ENCODE measurements around the gene MFSD11. TPM values are rescaled to one million over a fixed set of nuclear protein-coding genes. Genes with fewer than 3 reads are reported as not detected.

Gene MFSD11
- total RNA-seq, 2 experiments from 2014 or later: 25.5 to 29.4 TPM

- no peaks in the 10 kb centered on the region for H3K36me3 Mint-ChIP-seq (ENCODE audit: low read depth)
- no peaks in the 10 kb centered on the region for H3K27me3 Mint-ChIP-seq
- no peak overlapping the region for H3K4me3 Mint-ChIP-seq
- no peak for DNase-seq
- H3K36me3 ChIP-seq (ENCODE audit: insufficient read depth, low read length): no peaks in the 10 kb centered on the region
- no peaks in the 10 kb centered on the region for H3K4me1 ChIP-seq (ENCODE audit: insufficient read depth, low read length)
- no peaks in the 10 kb centered on the region for H3K9me3 Mint-ChIP-seq
- H3K27me3 ChIP-seq (ENCODE audit: control insufficient read depth in 1 of 2, insufficient read depth in 2 of 2, low read length in 2 of 2): no peaks in the 10 kb centered on the region
- ChIA-PET POLR2A (interaction anchor here (1.0 kb wide), 1 partner anchor 20 kb away, joined by 4 read pairs; no protein-coding TSS in a partner anchor), CTCF (interaction anchor here (0.9 kb wide), 1 partner anchor 9 kb away, joined by 3 read pairs; no protein-coding TSS in a partner anchor)
- no peaks in the 10 kb centered on the region for H3K9me3 ChIP-seq (ENCODE audit: control insufficient read depth in 1 of 2, insufficient read depth in 1 of 2, low read length in 2 of 2)
- no peaks in the 10 kb centered on the region for H3K4me1 Mint-ChIP-seq (ENCODE audit: low read depth)
- intact Hi-C loops (cut with DNase I, micrococcal nuclease): no loop called here
- no peak overlapping the region for H3K27ac ChIP-seq (ENCODE audit: low read depth in 1 of 2, low read length in 2 of 2)
- TF ChIP-seq CTCF (IDR thresholded peaks at IDR 0.05): no peak
- ATAC-seq (ENCODE audit: poor library complexity): no peak
- H3K27ac Mint-ChIP-seq: no peak overlapping the region
- H3K4me3 ChIP-seq (ENCODE audit: low read length): no peak overlapping the region
These were observed 47.2 kb upstream of the MFSD11 start for GRCh38 chr17:76690596-76691280.

GRCh38 chr17:76691379-76692191 is 46.3 kb upstream of the MFSD11 start:
- Mint-ChIP-seq H3K9me3 (no peaks in the 10 kb centered on the region), H3K4me3 (no peak overlapping the region), H3K27ac (no peak overlapping the region), H3K27me3 (no peaks in the 10 kb centered on the region), H3K36me3 (ENCODE audit: low read depth) (no peaks in the 10 kb centered on the region), H3K4me1 (ENCODE audit: low read depth) (no peaks in the 10 kb centered on the region)
- ATAC-seq (ENCODE audit: poor library complexity): no peak
- no peak overlapping the region for H3K4me3 ChIP-seq (ENCODE audit: low read length)
- POLR2A ChIA-PET: interaction anchor here (1.0 kb wide), 1 partner anchor 20 kb away, joined by 4 read pairs; no protein-coding TSS in a partner anchor
- H3K9me3 ChIP-seq (ENCODE audit: control insufficient read depth in 1 of 2, insufficient read depth in 1 of 2, low read length in 2 of 2): no peaks in the 10 kb centered on the region
- TF ChIP-seq CTCF (IDR thresholded peaks at IDR 0.05): no peak
- intact Hi-C loops (cut with DNase I, micrococcal nuclease): no loop called here
- H3K4me1 ChIP-seq (ENCODE audit: insufficient read depth, low read length): no peaks in the 10 kb centered on the region
- no peaks in the 10 kb centered on the region for H3K27me3 ChIP-seq (ENCODE audit: control insufficient read depth in 1 of 2, insufficient read depth in 2 of 2, low read length in 2 of 2)
- H3K27ac ChIP-seq (ENCODE audit: low read depth in 1 of 2, low read length in 2 of 2): no peak overlapping the region
- H3K36me3 ChIP-seq (ENCODE audit: insufficient read depth, low read length): no peaks in the 10 kb centered on the region
- CTCF ChIA-PET: interaction anchor here (0.9 kb wide), 1 partner anchor 10 kb away, joined by 3 read pairs; no protein-coding TSS in a partner anchor
- DNase-seq: no peak

DNA sequence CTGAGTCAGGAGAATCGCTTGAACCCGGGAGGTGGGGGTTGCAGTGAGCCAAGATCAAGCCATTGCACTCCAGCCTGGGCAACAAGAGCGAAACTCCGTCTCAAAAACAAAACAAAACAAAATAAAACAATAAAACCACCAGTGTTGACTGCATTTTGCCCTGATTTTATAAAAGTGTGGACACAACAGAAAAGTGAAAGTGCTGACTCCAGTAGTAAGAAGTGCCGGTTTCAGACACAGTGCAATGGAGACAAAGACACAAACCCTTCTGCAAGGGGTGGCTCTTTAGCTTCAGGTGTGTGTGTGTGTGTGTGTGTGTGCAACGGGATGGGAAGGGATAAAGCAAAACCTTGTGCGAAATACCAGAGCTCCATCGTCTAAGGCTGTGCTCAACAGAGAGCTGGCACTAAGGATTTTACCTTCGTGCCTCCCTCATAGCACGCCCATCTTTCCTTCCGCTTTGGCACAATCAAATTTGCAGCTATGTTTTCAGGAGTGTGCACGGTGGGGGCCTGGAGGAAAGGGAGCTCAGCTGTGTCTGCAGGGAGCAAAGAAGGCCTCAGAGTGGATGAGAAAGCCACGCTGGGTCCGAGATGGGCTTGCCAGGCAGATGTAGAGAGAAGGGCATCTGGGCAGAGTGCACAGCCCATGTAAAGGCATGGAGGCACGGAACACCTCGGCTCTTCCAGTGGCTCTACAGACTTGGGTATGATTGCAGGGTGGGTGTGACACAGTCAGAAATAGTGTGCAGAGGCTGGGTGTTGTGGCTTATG is 42.7 kb upstream of the MFSD11 start:
- CTCF ChIA-PET: interaction anchor here (1.2 kb wide), 1 partner anchor 20 kb away, joined by 3 read pairs; no protein-coding TSS in a partner anchor
- Mint-ChIP-seq H3K4me3 (no peak overlapping the region), H3K4me1 (ENCODE audit: low read depth) (no peaks in the 10 kb centered on the region), H3K27me3 (no peaks in the 10 kb centered on the region), H3K9me3 (no peaks in the 10 kb centered on the region), H3K27ac (no peak overlapping the region), H3K36me3 (ENCODE audit: low read depth) (no peaks in the 10 kb centered on the region)
- Histone ChIP-seq H3K36me3 (ENCODE audit: insufficient read depth, low read length) (no peaks in the 10 kb centered on the region), H3K4me1 (ENCODE audit: insufficient read depth, low read length) (peaks cover 3% of the 10 kb centered on the region), H3K27me3 (ENCODE audit: control insufficient read depth in 1 of 2, insufficient read depth in 2 of 2, low read length in 2 of 2) (no peaks in the 10 kb centered on the region), H3K27ac (ENCODE audit: low read depth in 1 of 2, low read length in 2 of 2) (no peak overlapping the region), H3K4me3 (ENCODE audit: low read length) (no peak overlapping the region), H3K9me3 (ENCODE audit: control insufficient read depth in 1 of 2, insufficient read depth in 1 of 2, low read length in 2 of 2) (no peaks in the 10 kb centered on the region)
- no peak for TF ChIP-seq CTCF (IDR thresholded peaks at IDR 0.05)
- DNase-seq (no peak), ATAC-seq (ENCODE audit: poor library complexity) (no peak)
- intact Hi-C loops (cut with DNase I, micrococcal nuclease): no loop called here
- POLR2A ChIA-PET: no interaction called here

Measured in CD4-positive, alpha-beta T cell (primary cell).